ENCODE data around the gene ASIC4. TPM values are rescaled to one million over a fixed set of nuclear protein-coding genes. Genes with fewer than 3 reads are reported as not detected.

ASIC4 gene
- total RNA-seq, 2 experiments from 2014 or later, result 0.73 to 0.74 TPM

DNA sequence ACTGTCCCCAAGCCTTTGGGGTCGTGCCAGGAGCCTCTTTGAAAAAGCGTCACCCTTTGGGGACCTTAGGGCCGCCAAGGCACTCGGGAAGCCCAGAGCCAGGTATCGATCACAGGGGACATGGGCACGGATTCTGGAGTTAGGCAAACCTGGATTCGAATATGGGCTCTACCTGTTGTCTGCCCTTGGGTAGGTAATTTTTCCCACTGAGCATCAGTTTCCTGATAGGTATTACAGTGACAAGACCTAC is 38.8 kb downstream of the ASIC4 start:
- TF ChIP-seq, protein P1, sequence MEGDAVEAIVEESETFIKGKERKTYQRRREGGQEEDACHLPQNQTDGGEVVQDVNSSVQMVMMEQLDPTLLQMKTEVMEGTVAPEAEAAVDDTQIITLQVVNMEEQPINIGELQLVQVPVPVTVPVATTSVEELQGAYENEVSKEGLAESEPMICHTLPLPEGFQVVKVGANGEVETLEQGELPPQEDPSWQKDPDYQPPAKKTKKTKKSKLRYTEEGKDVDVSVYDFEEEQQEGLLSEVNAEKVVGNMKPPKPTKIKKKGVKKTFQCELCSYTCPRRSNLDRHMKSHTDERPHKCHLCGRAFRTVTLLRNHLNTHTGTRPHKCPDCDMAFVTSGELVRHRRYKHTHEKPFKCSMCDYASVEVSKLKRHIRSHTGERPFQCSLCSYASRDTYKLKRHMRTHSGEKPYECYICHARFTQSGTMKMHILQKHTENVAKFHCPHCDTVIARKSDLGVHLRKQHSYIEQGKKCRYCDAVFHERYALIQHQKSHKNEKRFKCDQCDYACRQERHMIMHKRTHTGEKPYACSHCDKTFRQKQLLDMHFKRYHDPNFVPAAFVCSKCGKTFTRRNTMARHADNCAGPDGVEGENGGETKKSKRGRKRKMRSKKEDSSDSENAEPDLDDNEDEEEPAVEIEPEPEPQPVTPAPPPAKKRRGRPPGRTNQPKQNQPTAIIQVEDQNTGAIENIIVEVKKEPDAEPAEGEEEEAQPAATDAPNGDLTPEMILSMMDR (conservative IDR thresholded peaks at IDR 0.05; ENCODE audit: low read length), result no peak
- TF ChIP-seq EZH2phosphoT487 (IDR thresholded peaks at IDR 0.05; ENCODE audit: borderline replicate concordance, low read depth, low read length), result no peak
- CTCF ChIA-PET (ENCODE audit: unreplicated experiment), result no interaction called here
- no peak overlapping the region for H3K4me3 ChIP-seq (ENCODE audit: low read depth, low read length, poor library complexity, severe bottlenecking)
- H4K20me1 ChIP-seq (ENCODE audit: insufficient read depth, low read length), result no peaks in the 10 kb centered on the region
- H3K79me2 ChIP-seq (ENCODE audit: insufficient read depth, low read depth, low read length), result no peaks in the 10 kb centered on the region
- H3K9me2 ChIP-seq (ENCODE audit: insufficient read depth, low read length), result no peaks in the 10 kb centered on the region
- H3K27ac ChIP-seq (ENCODE audit: low read depth, low read length, poor library complexity, severe bottlenecking), result no peak overlapping the region
- H3K4me2 ChIP-seq (ENCODE audit: low read length), result no peak overlapping the region
- POLR2A ChIA-PET, result interaction anchor here (0.6 kb wide), 1 partner anchor 537 kb away, joined by 3 read pairs; no protein-coding TSS in a partner anchor
- H2AFZ ChIP-seq (ENCODE audit: low read length), result no peak overlapping the region
- no peaks in the 10 kb centered on the region for H3K36me3 ChIP-seq (ENCODE audit: insufficient read depth, low read length)
- no peak for DNase-seq (ENCODE audit: low spot score)
- H3K4me1 ChIP-seq (ENCODE audit: insufficient read depth, low read length, poor library complexity, severe bottlenecking), result peaks cover 7% of the 10 kb centered on the region
- no TSS peak for BruUV-seq (replicated peaks)
- H3K9me3 ChIP-seq (ENCODE audit: low read length), result no peaks in the 10 kb centered on the region
- intact Hi-C loops (cut with micrococcal nuclease; ENCODE audit: unreplicated experiment), result no loop called here

DNA sequence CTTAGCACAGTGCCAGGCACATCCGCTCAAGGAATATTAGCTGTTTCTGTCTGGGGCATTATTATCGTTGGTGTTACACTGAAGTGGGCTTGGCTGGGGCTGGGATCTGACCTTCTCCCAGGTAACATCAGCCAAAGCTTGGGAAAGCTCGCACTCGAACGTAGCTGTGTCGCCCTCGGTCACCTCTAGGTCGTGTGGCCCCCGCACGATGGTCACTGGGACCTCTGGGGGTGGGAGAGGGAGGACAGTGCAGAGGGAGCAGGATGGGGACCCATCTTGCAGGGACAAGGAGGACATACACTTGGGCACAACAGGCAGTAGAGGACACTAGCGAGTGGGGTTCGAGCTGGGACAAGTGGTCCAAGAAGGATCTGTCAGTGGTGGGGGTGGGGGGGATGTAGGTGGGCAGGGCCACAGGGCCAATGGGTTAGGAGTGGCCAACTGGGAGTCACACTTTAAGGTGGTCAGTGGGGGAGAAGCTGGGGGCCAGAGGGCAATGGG is 39.2 kb downstream of the ASIC4 start:
- Histone ChIP-seq H3K9me2 (ENCODE audit: insufficient read depth, low read length) (no peaks in the 10 kb centered on the region), H2AFZ (ENCODE audit: low read length) (no peak overlapping the region), H3K9me3 (ENCODE audit: low read length) (no peaks in the 10 kb centered on the region), H3K36me3 (ENCODE audit: insufficient read depth, low read length) (no peaks in the 10 kb centered on the region), H4K20me1 (ENCODE audit: insufficient read depth, low read length) (no peaks in the 10 kb centered on the region), H3K27ac (ENCODE audit: low read depth, low read length, poor library complexity, severe bottlenecking) (no peak overlapping the region), H3K4me3 (ENCODE audit: low read depth, low read length, poor library complexity, severe bottlenecking) (no peak overlapping the region), H3K79me2 (ENCODE audit: insufficient read depth, low read depth, low read length) (no peaks in the 10 kb centered on the region), H3K4me2 (ENCODE audit: low read length) (no peak overlapping the region), H3K4me1 (ENCODE audit: insufficient read depth, low read length, poor library complexity, severe bottlenecking) (peaks cover 7% of the 10 kb centered on the region)
- no peak for TF ChIP-seq EZH2phosphoT487 (IDR thresholded peaks at IDR 0.05; ENCODE audit: borderline replicate concordance, low read depth, low read length)
- TF ChIP-seq, protein P1 (conservative IDR thresholded peaks at IDR 0.05; ENCODE audit: low read length), result no peak
- intact Hi-C loops (cut with micrococcal nuclease; ENCODE audit: unreplicated experiment), result no loop called here
- no peak for DNase-seq (ENCODE audit: low spot score)
- ChIA-PET CTCF (ENCODE audit: unreplicated experiment) (interaction anchor here (0.6 kb wide), 1 partner anchor 54 kb away, joined by 4 read pairs; no protein-coding TSS in a partner anchor), POLR2A (interaction anchor here (0.6 kb wide), 1 partner anchor 538 kb away, joined by 3 read pairs; no protein-coding TSS in a partner anchor)
- BruUV-seq (replicated peaks), result no TSS peak

DNA sequence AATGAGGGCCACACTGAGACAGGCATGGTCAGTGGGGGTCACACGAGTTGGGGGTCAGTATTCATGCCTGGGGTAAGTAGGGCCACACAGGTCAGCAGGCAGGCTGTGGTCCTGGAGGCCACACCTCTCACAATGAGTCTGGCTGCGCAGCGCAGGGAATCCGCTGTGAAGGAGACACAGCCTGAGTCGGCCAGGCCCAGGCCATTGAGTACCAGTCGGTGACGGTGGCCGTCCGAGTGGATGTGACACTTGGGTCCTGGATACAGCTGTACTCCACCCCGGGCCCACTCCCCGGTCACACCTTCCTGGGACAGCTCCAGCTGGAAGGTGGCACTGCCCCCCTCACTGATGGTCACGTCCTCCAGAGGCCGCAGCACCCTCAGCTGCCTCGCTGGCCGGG is 40.1 kb downstream of the ASIC4 start:
- no TSS peak for BruUV-seq (replicated peaks)
- DNase-seq (ENCODE audit: low spot score), result no peak
- Histone ChIP-seq H3K9me3 (ENCODE audit: low read length) (no peaks in the 10 kb centered on the region), H3K9me2 (ENCODE audit: insufficient read depth, low read length) (no peaks in the 10 kb centered on the region), H3K4me1 (ENCODE audit: insufficient read depth, low read length, poor library complexity, severe bottlenecking) (peaks cover 7% of the 10 kb centered on the region), H3K4me2 (ENCODE audit: low read length) (no peak overlapping the region), H3K36me3 (ENCODE audit: insufficient read depth, low read length) (no peaks in the 10 kb centered on the region), H3K79me2 (ENCODE audit: insufficient read depth, low read depth, low read length) (no peaks in the 10 kb centered on the region), H3K4me3 (ENCODE audit: low read depth, low read length, poor library complexity, severe bottlenecking) (no peak overlapping the region), H3K27ac (ENCODE audit: low read depth, low read length, poor library complexity, severe bottlenecking) (no peak overlapping the region), H2AFZ (ENCODE audit: low read length) (no peak overlapping the region), H4K20me1 (ENCODE audit: insufficient read depth, low read length) (no peaks in the 10 kb centered on the region)
- CTCF ChIA-PET (ENCODE audit: unreplicated experiment), result no interaction called here
- TF ChIP-seq, protein P1 (conservative IDR thresholded peaks at IDR 0.05; ENCODE audit: low read length), result no peak
- no peak for TF ChIP-seq EZH2phosphoT487 (IDR thresholded peaks at IDR 0.05; ENCODE audit: borderline replicate concordance, low read depth, low read length)
- POLR2A ChIA-PET, result no interaction called here
- intact Hi-C loops (cut with micrococcal nuclease; ENCODE audit: unreplicated experiment), result no loop called here

All from OCI-LY7 (cell line).